WTC11 (cell line): Measurements from ENCODE around the gene SLX4.

Experiments used
- AR ChIP-seq: fragments of 250-450 bp; sonication (Bioruptor Pico); IDR thresholded peaks from 2 replicates; pipeline ENCODE4 v1.9.0; 2021; ENCODE audit warnings: mild to moderate bottlenecking
- CTCF ChIP-seq: fragments of 200-600 bp; IDR thresholded peaks from 2 replicates; pipeline ENCODE4 v1.8.0; 2022; ENCODE audit warnings: antibody characterized with exemption
- GABPB1 ChIP-seq: sonication (generic); formaldehyde crosslinking; IDR thresholded peaks from 2 replicates; pipeline ENCODE4 v1.8.1; 2023; ENCODE audit warnings: mild to moderate bottlenecking, missing genetic modification reagents
- MAX ChIP-seq: sonication (generic); formaldehyde crosslinking; IDR thresholded peaks from 2 replicates; pipeline ENCODE4 v1.8.0; 2022; ENCODE audit warnings: mild to moderate bottlenecking, missing genetic modification reagents

GRCh38 chr16:3564889-3565141 is 46.6 kb downstream of the SLX4 start:
- TF ChIP-seq CTCF (no peak), AR (CRISPR knock-in tag) (no peak), MAX (no peak), GABPB1 (CRISPR knock-in tag) (no peak)
